IPS-20b (cell line): Measurements from ENCODE around the gene PDS5A.
"Not testable (repeated sequence)": the region's sequence is repeated elsewhere in the genome, so short reads cannot be mapped to it uniquely, and the experiment has no call there.

Source experiments
- H3K27ac ChIP-seq: one replicate; pipeline ENCODE4 v1.5.1; 2013; ENCODE audit warnings: low read length
- H3K27me3 ChIP-seq: 2 replicates; pipeline ENCODE4 v1.6.1; 2013; ENCODE audit warnings: mild to moderate bottlenecking, low read length, inconsistent platforms; ENCODE audit not compliant: insufficient read depth
- H3K36me3 ChIP-seq: 2 replicates; pipeline ENCODE4 v1.6.1; 2013; ENCODE audit warnings: low read depth, mild to moderate bottlenecking, inconsistent platforms, low read length, moderate library complexity; ENCODE audit not compliant: insufficient read depth
- H3K4me1 ChIP-seq: 2 replicates; pipeline ENCODE4 v1.6.1; 2013; ENCODE audit warnings: mild to moderate bottlenecking, control low read depth, inconsistent platforms, low read length, moderate library complexity; ENCODE audit not compliant: insufficient read depth
- H3K4me3 ChIP-seq: 2 replicates; pipeline ENCODE4 v1.5.1; 2013; ENCODE audit warnings: mild to moderate bottlenecking, low read length, inconsistent platforms
- H3K9ac ChIP-seq: 2 replicates; pipeline ENCODE4 v1.6.1; 2013; ENCODE audit warnings: low read depth, mild to moderate bottlenecking, inconsistent platforms, low read length, moderate library complexity
- H3K9me3 ChIP-seq: 2 replicates; pipeline ENCODE4 v1.6.1; 2013; ENCODE audit warnings: mild to moderate bottlenecking, low read depth, low read length, inconsistent platforms; ENCODE audit not compliant: insufficient read depth

Gene PDS5A

DNA sequence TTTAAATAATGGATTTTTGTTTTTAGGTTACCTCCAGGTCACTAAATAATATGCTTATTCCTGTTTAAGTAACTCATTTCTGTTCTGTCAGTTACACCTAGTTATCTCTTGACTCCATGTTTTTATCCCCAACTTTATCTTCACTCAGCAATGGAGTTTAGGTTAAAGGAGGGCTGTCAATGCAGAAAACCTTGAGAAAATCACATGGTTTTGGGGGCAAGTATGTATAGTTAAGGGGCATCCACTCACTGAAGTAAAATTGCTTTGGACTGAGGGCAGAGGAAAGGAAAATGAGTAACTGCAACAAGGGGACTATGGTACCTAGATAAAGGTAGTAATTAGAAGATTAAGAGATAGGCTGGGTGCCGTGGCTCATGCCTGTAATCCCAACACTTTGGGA is 192.6 kb downstream of the PDS5A start:
- H3K9me3 ChIP-seq = no peaks in the 10 kb centered on the region
- no peak overlapping the region for H3K4me3 ChIP-seq
- H3K27me3 ChIP-seq = no peaks in the 10 kb centered on the region
- H3K27ac ChIP-seq = no peak overlapping the region
- H3K4me1 ChIP-seq = no peaks in the 10 kb centered on the region
- H3K9ac ChIP-seq = no peak overlapping the region
- no peaks in the 10 kb centered on the region; the same call in 1 of the 2 replicates for H3K36me3 ChIP-seq

DNA sequence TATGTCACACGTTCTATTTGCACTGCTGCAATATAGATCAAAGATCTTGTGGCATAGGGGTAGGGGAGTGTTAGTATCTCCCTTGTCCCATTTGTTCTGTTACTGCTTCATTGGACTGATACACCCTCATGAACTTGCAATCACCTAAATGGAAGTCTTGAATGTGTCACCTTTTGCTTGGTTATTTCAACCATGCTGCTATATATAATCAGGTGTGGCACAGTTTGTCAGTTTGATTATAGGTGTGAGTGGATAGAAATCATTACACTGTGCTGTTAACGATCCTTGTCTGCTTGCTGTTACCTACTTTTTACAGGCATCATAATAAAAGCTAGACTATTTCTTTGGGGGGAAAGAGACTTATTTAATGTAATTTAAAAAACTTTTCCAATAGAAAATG is 195.7 kb downstream of the PDS5A start:
- not testable (repeated sequence) for H3K4me1 ChIP-seq, H3K4me3 ChIP-seq, H3K9ac ChIP-seq, H3K9me3 ChIP-seq, H3K27me3 ChIP-seq, H3K27ac ChIP-seq
- H3K36me3 ChIP-seq = peaks cover 30% of the 10 kb centered on the region
